Stimulated activated CD8-positive, alpha-beta memory T cell treated with anti-CD3 and anti-CD28 coated beads, Interleukin-15, amount 100 ng/mL, for 1 hour (primary cell): ENCODE results near the gene ELP1.

Experiments used
- DNase-seq: peaks from one replicate; pipeline ENCODE4 v3.0.0-alpha.2; 2020; ENCODE audit warnings: low read depth

Gene ELP1

DNA sequence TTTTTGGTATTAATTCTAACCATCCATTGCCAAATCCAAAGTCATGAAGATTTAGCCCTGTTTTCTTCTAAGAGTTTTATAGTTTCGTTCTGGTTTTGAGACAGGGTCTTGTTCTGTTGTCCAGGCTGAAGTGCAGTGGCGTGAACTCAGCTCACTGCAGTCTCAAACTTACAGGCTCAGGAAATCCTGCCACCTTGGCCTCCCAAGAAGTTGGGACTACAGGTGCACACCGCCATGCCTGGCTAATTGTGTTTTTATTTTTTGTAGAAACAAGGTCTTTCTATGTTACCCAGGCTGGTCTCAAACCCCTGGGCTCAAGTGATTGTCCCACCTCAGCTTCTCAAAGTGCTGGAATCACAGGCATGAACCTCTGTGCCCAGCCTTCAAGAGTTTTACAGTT lies 50.8 kb downstream of the ELP1 start:
- DNase-seq: no peak

DNA sequence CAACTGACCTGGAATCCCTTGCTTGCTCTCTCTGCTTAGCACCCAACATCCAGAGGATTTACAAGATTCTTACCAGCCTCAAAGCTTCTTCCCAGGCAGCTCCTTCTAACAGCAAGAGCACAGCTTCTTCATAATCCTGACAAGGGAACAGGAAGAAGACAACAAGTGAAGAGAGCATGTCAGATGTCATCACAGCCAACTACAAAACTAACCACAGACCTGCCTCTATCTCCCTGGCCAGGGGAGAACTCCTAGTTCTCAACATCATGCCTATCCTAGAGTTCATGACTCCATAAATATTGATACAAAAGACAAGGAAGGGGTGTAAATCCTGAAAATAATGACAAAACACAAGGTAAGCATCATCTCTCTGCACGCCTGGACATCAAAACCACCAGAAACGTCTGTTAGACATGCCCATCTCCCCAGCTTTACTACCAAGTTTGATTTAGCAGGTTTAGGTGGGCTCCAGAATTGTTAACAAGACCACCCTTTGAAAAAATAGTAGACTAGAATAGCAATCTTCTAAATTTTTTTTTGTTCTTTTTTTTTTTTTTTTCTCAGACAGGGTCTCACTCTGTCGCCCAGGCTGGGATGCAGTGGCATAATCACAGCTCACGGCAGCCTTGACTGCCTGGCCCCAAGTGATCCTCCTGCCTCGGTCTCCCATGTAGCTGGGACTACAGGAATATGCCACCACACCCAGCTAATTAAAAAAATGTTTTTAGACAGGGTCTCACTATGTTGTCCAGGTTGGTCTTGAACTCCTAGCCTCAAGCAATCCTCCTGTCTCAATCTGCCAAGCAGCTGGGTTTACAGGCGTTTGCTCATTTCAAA lies 51.7 kb downstream of the ELP1 start:
- no peak for DNase-seq

DNA sequence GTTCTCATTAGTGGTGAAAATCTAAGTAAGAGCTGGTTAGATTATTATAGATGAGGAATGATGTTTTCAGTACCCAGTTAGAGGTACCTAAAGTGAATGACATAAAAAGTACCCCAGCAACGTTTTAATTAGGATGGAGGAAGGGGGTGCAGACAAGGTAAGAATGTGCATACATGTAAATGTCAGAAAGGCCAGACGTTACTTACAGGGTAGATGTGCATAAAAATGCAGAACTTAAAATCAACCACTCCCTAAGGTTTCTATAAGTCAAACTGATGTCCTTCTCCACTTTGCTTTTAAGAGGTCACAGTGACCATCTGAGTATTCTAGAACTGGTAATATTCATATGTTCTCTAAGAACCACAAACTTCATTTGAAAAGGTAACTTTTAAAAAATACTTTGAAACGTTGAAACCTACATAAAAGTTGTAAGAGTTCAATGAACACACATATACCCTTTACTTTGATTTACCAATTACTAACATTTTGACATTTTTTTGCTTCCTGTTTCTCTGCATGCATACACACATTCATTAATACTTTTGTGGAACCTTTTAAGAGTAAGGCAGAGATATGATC lies 53.1 kb downstream of the ELP1 start:
- DNase-seq: no peak

DNA sequence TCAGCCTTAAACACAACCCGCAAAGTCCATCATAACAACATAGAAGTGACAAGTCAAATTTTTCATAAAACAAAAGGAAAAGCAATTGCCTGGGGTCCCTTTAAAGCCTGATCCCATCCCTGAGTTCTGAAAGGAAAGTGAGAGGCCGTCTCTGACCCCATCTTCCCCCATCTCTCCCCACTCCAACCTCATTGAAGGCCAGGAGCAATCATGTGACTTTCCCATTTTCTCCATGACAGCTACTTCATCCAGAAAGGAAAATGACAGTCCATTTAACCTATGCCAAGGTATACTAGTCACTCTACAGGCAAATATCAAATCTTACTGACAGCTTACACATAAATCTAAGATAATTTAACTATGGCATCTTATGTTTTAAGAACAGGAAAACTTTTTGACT lies 56.4 kb downstream of the ELP1 start:
- no peak for DNase-seq

DNA sequence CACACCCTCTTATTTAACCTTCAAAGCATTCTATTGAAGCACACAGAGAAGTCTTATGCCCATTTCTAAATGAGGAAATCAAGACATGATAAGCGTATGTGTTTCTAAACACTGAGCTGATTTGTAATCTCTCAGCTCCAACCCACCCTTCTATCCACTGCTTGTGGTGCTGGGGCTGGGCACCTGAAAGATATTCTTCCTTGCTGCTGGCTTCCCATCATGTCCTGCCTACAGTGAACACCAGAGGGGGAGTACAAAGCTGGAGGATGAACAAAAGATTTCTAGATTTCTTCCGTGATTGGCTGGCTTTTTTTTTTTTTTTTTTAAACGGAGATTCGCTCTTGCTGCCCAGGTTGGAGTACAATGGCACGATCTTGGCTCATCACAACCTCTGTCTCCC lies 57.5 kb downstream of the ELP1 start:
- no peak for DNase-seq

DNA sequence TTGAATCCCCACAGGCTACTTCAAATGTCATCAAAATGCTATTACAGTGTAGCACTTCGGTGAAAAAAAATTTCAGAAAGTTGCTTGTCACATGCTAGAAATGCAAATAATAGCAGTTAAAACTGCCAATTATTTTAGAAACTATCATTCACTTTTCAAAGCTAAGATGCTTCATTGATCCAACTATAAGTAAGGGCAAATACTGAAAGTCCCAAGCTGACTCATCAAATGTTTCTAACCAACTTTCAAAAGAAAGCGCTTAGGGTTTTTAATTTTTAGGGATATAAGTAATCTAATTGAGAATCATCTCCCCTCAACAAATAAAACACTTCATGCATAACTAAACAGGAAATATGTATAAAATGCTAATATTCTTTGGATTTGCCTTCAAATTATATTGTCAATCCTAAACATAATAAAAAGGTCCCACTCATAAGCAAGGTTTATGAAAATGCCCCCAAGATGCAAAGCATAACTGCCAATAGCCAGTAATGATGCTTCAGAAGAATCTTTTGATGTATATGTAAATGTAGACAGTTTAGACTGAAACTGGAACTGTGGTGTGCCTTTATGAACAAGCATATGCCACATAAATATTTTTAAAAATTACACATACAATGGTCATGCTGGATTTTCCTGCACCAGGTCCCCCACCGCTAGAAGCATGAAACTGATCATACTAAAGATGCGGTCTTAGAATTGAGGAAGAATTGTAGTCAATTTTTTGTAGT lies 59.7 kb downstream of the ELP1 start:
- DNase-seq: no peak

DNA sequence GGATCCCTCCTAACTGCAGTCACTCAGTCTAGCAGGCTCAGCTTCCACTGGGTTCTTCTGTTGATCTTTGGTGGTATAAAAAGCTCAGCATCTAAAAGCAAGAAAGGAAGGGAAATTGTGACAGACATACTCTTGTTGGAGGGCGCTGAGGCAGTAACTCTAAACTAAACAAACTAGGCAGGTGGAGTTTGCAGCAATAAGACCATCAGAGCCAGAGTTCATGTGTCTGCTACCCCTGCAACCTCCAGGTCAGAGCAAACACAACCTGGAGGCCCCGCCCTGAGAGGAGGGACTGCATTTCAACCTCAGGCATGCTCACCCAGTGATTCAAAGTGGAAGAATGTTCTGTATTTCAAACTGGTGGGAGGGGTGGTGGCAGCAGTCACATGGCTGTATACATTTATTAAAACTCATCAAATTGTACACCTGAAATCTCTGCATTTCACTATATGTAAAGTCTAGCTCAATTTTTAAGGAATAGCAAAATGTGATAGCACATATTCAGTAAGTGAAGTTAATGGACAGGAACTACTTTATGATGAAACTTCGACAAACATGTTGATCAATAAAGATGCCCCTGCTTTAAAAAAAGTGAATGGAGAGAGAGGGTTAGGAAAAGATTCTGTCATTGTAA lies 64.7 kb downstream of the ELP1 start:
- DNase-seq: no peak

- DNase-seq: no peak
Measured at GRCh38 chr9:108867829-108868228, 66.1 kb downstream of the ELP1 start.

DNA sequence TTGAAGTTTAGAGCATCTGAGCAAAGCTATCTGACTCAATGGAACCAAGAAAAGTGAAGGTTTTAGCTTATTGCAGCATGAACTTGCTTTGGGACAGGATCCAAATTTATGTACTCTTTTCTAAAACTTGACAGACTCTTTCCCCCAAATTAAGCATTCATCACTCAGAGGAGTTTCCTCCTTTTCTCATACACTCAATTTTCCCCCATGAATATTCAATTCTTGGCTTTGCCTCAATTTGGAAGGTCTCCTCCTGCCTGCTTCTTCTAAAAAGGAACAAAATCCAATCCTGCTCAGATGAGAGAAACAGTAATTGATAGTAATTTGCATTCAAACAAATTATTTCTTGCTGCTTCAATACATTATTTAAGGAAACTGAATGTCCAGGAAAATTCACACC lies 66.8 kb downstream of the ELP1 start:
- no peak for DNase-seq

GRCh38 chr9:108866001-108866420 lies 67.9 kb downstream of the ELP1 start:
- no peak for DNase-seq

GRCh38 chr9:108865037-108865436 lies 68.9 kb downstream of the ELP1 start:
- no peak for DNase-seq

- no peak for DNase-seq
Measured at GRCh38 chr9:108864446-108864845, 69.5 kb downstream of the ELP1 start.

GRCh38 chr9:108863891-108864290 lies 70.0 kb downstream of the ELP1 start:
- no peak for DNase-seq

DNA sequence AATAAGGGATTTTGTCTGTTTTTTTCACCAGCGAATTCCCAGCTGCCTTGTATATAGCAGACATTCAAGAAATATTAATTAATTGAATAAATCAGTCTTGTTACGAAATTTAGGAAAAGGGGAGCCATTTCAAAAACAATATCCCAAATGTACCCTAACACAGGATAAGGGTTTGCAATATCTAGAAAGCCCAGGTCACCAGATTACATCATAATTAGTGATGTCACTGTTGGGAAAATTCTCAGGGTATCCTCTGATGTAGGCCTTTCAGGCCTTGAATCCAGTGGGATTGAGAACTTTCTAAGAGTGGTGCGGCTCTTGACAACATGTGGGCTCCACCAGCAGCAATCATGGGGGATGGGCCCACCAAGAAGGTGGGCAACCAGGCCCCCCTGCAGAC lies 71.9 kb downstream of the ELP1 start, which contains the start of gene ACTL7A:
Gene ACTL7A (plus strand): TSS at position 270 of the 400 bp plus-strand sequence. CDS start 57 bp downstream, at position 327.
- no peak for DNase-seq

GRCh38 chr9:108861464-108861863 lies 72.5 kb downstream of the ELP1 start:
- no peak for DNase-seq

- no peak for DNase-seq
Measured at GRCh38 chr9:108860764-108861163, 73.2 kb downstream of the ELP1 start.

GRCh38 chr9:108860354-108860753 lies 73.6 kb downstream of the ELP1 start:
- DNase-seq: no peak

DNA sequence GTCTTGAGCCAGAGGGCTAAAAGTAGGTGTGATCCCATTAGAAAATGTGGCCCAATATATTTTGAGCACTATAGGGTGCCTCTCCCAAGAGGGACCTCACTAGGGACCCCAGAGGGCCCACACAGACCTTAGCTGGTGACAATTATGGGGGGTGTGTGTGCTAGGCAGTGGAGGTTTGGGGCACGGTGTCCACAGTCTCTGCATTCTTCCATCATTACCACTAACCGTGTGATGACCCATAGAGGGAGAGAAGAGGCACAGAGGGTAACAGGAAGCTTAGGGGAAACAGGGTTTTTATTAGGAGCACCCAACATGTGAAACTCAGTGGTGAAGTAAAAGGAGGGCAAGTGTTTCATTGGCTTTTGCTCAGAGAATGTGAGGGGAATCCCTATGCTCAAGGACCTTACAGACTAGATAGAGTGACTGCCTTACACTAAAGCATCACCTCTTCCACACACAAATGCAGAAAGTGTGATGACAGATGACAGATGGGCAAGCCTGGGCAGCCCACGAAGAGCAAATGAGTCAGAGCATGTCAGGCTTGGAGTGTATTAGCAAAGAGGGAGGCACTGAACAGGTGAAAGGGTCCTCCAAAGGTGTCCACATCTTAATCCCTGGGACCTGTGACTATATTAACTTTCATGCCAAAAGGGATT lies 74.3 kb downstream of the ELP1 start:
- DNase-seq: no peak

- DNase-seq: no peak
Measured at GRCh38 chr9:108857572-108857971, 76.4 kb downstream of the ELP1 start.

GRCh38 chr9:108855888-108856287 lies 78.0 kb downstream of the ELP1 start, which contains the start of gene ACTL7B:
ACTL7B (minus strand) TSS chr9:108855986; CDS start chr9:108855930, 56 bp downstream.
- DNase-seq: no peak

GRCh38 chr9:108855529-108855886 lies 78.4 kb downstream of the ELP1 start:
- DNase-seq: no peak
